CD4-positive, alpha-beta T cell treated with Interferon alpha-2 for 1 hour (primary cell): ENCODE data around the gene CDC123.
"Not testable (repeated sequence)": the region's sequence is repeated elsewhere in the genome, so short reads cannot be mapped to it uniquely, and the experiment has no call there.

ENCODE experiments used
- DNase-seq, 2 donors: peaks; one replicate each; pipeline ENCODE4 v3.0.0-alpha.2; 2020 to 2022

Gene CDC123

GRCh38 chr10:12235796-12236195 is 39.8 kb downstream of the CDC123 start:
- DNase-seq: no peak

GRCh38 chr10:12237265-12238220 is 41.6 kb downstream of the CDC123 start:
- DNase-seq: no peak

- no peak for DNase-seq
Measured at GRCh38 chr10:12238821-12239220, 42.8 kb downstream of the CDC123 start.

- no peak for DNase-seq
Measured at GRCh38 chr10:12241810-12242529, 46.0 kb downstream of the CDC123 start.

GRCh38 chr10:12243864-12244620 is 48.1 kb downstream of the CDC123 start:
- DNase-seq: peak; percentile 25 to 79

- no peak for DNase-seq
Measured at GRCh38 chr10:12250181-12250580, 54.2 kb downstream of the CDC123 start.

- DNase-seq: not testable (repeated sequence)
Measured at GRCh38 chr10:12250702-12251101, 54.7 kb downstream of the CDC123 start.

- DNase-seq: no peak
Measured at GRCh38 chr10:12251581-12251980, 55.6 kb downstream of the CDC123 start.

- peak in 1 of 2 donors; percentile 57 for DNase-seq
Measured at GRCh38 chr10:12252882-12253546, 57.0 kb downstream of the CDC123 start.

- no peak for DNase-seq
Measured at GRCh38 chr10:12255048-12255447, 59.1 kb downstream of the CDC123 start.

- no peak for DNase-seq
Measured at GRCh38 chr10:12259988-12260387, 64.0 kb downstream of the CDC123 start.

- no peak for DNase-seq
Measured at GRCh38 chr10:12262278-12262981, 66.4 kb downstream of the CDC123 start.

- peak; percentile 72 to 89 for DNase-seq
Measured at GRCh38 chr10:12264204-12264940, 68.4 kb downstream of the CDC123 start.

- no peak for DNase-seq
Measured at GRCh38 chr10:12269056-12269455, 73.1 kb downstream of the CDC123 start.

- no peak for DNase-seq
Measured at GRCh38 chr10:12271210-12271540, 75.2 kb downstream of the CDC123 start.

- DNase-seq: not testable (repeated sequence)
Measured at GRCh38 chr10:12277862-12278261, 81.9 kb downstream of the CDC123 start.

- DNase-seq: no peak
Measured at GRCh38 chr10:12279281-12279680, 83.3 kb downstream of the CDC123 start.

GRCh38 chr10:12287772-12288171 is 91.8 kb downstream of the CDC123 start:
- no peak for DNase-seq

- DNase-seq: not testable (repeated sequence)
Measured at GRCh38 chr10:12297784-12298183, 101.8 kb downstream of the CDC123 start.

GRCh38 chr10:12299222-12299965 is 103.4 kb downstream of the CDC123 start:
- DNase-seq: no peak
